DMS79 (cell line): ENCODE results near the gene SEPSECS.

Source experiments
- DNase-seq: peaks from one replicate; lab custom pipeline; 2025; lab: John Stamatoyannopoulos, UW

SEPSECS gene

GRCh38 chr4:25159837-25160713 lies at the start of gene SEPSECS:
Gene SEPSECS (minus strand): TSS chr4:25160449. CDS start chr4:25160369, 80 bp downstream.
- DNase-seq = peak; percentile 86

GRCh38 chr4:25209702-25210101 lies 49.5 kb upstream of the SEPSECS start:
- DNase-seq = no peak

- no peak for DNase-seq
Observed at GRCh38 chr4:25207997-25208396, 47.7 kb upstream of the SEPSECS start.

- DNase-seq = no peak
Observed at GRCh38 chr4:25198713-25199112, 38.5 kb upstream of the SEPSECS start.

- DNase-seq = no peak
Observed at GRCh38 chr4:25190407-25190806, 30.2 kb upstream of the SEPSECS start.

GRCh38 chr4:25184056-25184455 lies 23.8 kb upstream of the SEPSECS start:
- no peak for DNase-seq

GRCh38 chr4:25182937-25183336 lies 22.7 kb upstream of the SEPSECS start:
- DNase-seq = no peak

- no peak for DNase-seq
Observed at GRCh38 chr4:25180524-25181131, 20.4 kb upstream of the SEPSECS start.

- DNase-seq = no peak
Observed at GRCh38 chr4:25178838-25179261, 18.6 kb upstream of the SEPSECS start.

GRCh38 chr4:25177147-25177546 lies 16.9 kb upstream of the SEPSECS start:
- no peak for DNase-seq

GRCh38 chr4:25174674-25175073 lies 14.4 kb upstream of the SEPSECS start:
- DNase-seq = no peak

- DNase-seq = no peak
Observed at GRCh38 chr4:25172961-25173915, 13.0 kb upstream of the SEPSECS start.

GRCh38 chr4:25171201-25171865 lies 11.1 kb upstream of the SEPSECS start:
- DNase-seq = no peak

GRCh38 chr4:25169446-25169845 lies 9.2 kb upstream of the SEPSECS start:
- no peak for DNase-seq

- DNase-seq = no peak
Observed at GRCh38 chr4:25165916-25166315, 5.7 kb upstream of the SEPSECS start.

GRCh38 chr4:25163196-25163595 lies 2.9 kb upstream of the SEPSECS start:
- no peak for DNase-seq

- no peak for DNase-seq
Observed at GRCh38 chr4:25162566-25162965, 2.3 kb upstream of the SEPSECS start.

- no peak for DNase-seq
Observed at GRCh38 chr4:25161593-25161950, 1.3 kb upstream of the SEPSECS start.

- DNase-seq = no peak
Observed at GRCh38 chr4:25160714-25161592, 704 bp upstream of the SEPSECS start.

GRCh38 chr4:25158817-25159216 lies 1.4 kb downstream of the SEPSECS start:
- no peak for DNase-seq

GRCh38 chr4:25157081-25157480 lies 3.2 kb downstream of the SEPSECS start:
- no peak for DNase-seq
